Activated CD4-positive, alpha-beta T cell treated with anti-CD3 and anti-CD28 coated beads, Interleukin-2, amount 10 ng/mL, durations not matched to agents 24 days and 14 days (primary cell): ENCODE results near the gene HSF2. TPM values are rescaled to one million over a fixed set of nuclear protein-coding genes. Genes with fewer than 3 reads are reported as not detected.

Experiments
- DNase-seq: peaks from one replicate; pipeline ENCODE4 v3.0.0; 2022
- H3K27ac Mint-ChIP-seq: one replicate; pipeline ENCODE4 v1.8.0; 2022; ENCODE audit warnings: mild to moderate bottlenecking, mixed read lengths
- H3K27me3 Mint-ChIP-seq: one replicate; pipeline ENCODE4 v1.8.0; 2022; ENCODE audit warnings: mixed read lengths
- H3K36me3 Mint-ChIP-seq: one replicate; pipeline ENCODE4 v1.8.0; 2022; ENCODE audit warnings: low read depth, mild to moderate bottlenecking, mixed read lengths
- H3K4me1 Mint-ChIP-seq: one replicate; pipeline ENCODE4 v1.8.0; 2021; ENCODE audit warnings: mixed read lengths
- H3K4me3 Mint-ChIP-seq: one replicate; pipeline ENCODE4 v1.8.0; 2022; ENCODE audit warnings: mild to moderate bottlenecking, moderate library complexity, mixed read lengths
- H3K9me3 Mint-ChIP-seq: one replicate; pipeline ENCODE4 v1.8.0; 2021; ENCODE audit warnings: mixed read lengths
- intact Hi-C: fragments of 100-400 bp; cut with micrococcal nuclease; formaldehyde crosslinking; loops from one replicate; pipeline ENCODE4 v1.15.1; 2023
- total RNA-seq: library from RNA; stranded (reverse); gene quantifications from 2 replicates; pipeline ENCODE4 v1.2.3, GENCODE V29; 2022

The HSF2 gene, protein sequence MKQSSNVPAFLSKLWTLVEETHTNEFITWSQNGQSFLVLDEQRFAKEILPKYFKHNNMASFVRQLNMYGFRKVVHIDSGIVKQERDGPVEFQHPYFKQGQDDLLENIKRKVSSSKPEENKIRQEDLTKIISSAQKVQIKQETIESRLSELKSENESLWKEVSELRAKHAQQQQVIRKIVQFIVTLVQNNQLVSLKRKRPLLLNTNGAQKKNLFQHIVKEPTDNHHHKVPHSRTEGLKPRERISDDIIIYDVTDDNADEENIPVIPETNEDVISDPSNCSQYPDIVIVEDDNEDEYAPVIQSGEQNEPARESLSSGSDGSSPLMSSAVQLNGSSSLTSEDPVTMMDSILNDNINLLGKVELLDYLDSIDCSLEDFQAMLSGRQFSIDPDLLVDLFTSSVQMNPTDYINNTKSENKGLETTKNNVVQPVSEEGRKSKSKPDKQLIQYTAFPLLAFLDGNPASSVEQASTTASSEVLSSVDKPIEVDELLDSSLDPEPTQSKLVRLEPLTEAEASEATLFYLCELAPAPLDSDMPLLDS
- total RNA-seq, result 15.3 and 16.1 TPM in 2 replicates

DNA sequence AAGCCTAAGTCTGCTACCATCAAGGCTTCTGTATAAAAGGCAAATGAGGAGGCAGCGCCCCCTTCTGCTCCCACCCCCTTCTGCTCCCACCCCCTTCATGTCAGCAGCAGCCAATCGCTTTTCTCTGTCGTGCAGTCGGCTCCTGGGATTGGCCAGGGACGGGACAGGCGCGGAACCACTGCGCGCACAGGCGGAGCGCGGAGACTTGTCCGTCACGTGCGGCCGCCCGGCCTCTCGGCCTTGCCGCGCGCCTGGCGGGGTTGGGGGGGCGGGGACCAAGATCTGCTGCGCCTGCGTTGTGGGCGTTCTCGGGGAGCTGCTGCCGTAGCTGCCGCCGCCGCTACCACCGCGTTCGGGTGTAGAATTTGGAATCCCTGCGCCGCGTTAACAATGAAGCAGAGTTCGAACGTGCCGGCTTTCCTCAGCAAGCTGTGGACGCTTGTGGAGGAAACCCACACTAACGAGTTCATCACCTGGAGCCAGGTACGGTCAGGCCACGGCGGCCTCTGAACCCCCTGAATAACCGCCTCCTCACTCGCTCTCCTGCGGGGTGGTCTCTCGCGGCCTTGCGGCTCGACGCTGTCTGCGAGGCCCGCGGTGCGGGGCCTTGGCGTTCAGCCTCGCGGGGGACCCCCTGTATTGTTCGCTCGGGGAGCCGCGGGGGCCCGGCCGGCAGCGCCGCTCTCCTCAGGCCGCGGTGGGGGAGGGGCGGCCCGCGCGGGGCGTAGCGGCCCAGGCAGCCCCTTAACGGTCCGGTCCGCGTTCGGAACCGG is at the start of gene HSF2:
HSF2 (plus strand) TSS at position 305 of the 773 bp plus-strand sequence; CDS start at position 391, 86 bp downstream.
- peak within 1 kb of the TSS; percentile 99 for H3K4me3 Mint-ChIP-seq
- peak within 1 kb of the TSS; percentile 96 for H3K27ac Mint-ChIP-seq
- no peaks in the 10 kb centered on the region for H3K9me3 Mint-ChIP-seq
- no peaks in the 10 kb centered on the region for H3K27me3 Mint-ChIP-seq
- peaks cover 11% of the 10 kb centered on the region for H3K36me3 Mint-ChIP-seq
- DNase-seq, result peak; percentile 97
- intact Hi-C loops, result loop anchor here (1.0 to 10.0 kb wide), 7 partner anchors 9 to 1065 kb away; partner anchors contain the start of genes SERINC1 and TBC1D32
- peaks cover 31% of the 10 kb centered on the region for H3K4me1 Mint-ChIP-seq

GRCh38 chr6:122352981-122353664 is 46.3 kb upstream of the HSF2 start:
- H3K4me1 Mint-ChIP-seq, result no peaks in the 10 kb centered on the region

DNA sequence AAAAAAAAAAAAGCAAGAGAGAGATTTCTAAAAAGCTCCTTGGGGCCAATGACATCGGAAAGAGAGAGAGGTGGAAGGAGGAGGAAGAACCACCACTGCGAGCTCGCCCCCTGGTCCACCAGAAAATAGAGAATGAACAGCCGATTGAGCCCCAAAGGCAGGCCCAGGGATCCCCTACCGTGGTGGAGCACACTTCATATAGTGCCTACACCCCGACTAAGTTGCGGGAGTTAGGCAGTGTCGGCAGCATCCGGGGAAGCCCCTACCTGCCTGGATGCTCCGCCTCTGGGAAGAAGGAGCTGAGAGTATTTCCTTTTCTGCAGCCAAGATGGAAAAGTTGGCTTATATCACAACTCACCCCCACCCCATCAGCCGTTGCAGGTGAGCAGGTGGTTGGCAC is 38.6 kb upstream of the HSF2 start:
- Mint-ChIP-seq H3K4me3 (no peak overlapping the region), H3K27me3 (peaks cover 4% of the 10 kb centered on the region), H3K4me1 (no peaks in the 10 kb centered on the region), H3K27ac (no peak overlapping the region), H3K9me3 (no peaks in the 10 kb centered on the region), H3K36me3 (no peaks in the 10 kb centered on the region)
- intact Hi-C loops, result no loop called here
- no peak for DNase-seq

More at GRCh38 chr6:122352981-122353664, 46.3 kb upstream of the HSF2 start:
- no peak for DNase-seq
- intact Hi-C loops, result no loop called here
- peaks cover 13% of the 10 kb centered on the region for H3K27me3 Mint-ChIP-seq
- H3K9me3 Mint-ChIP-seq, result no peaks in the 10 kb centered on the region
- no peaks in the 10 kb centered on the region for H3K36me3 Mint-ChIP-seq
- no peak overlapping the region for H3K4me3 Mint-ChIP-seq
- H3K27ac Mint-ChIP-seq, result no peak overlapping the region

DNA sequence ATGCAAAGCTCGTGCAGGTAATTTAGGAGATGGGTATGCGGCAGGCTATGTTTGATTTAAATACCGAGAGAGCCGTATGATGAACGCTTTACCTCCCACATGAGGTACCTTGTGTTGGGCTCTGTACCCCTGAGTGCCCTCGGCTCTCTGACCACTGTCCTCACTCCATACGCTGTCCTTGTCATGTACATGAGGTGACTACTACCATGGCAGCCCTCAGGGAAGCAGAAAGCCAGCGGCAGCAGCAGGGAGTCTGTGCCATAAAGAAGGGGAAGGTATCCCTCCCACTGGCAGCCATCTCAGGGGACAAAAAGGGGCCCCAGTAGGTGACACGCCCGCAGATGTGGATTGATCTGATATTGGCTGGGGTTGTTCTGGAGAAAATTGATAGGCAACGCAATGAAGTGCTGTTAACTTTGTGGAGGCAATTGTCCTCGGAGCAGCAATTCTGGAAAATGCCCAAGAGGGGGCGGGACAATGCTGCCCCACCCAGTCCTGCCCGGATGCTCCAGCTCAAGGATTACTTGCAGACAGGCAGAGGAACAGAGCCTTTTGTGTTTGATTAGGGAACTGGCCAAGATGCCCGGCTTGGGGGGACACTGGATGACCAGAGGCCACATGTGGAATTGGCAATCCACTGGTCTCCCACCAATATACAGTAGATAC is 38.0 kb upstream of the HSF2 start:
- H3K27me3 Mint-ChIP-seq, result peaks cover 4% of the 10 kb centered on the region
- H3K4me1 Mint-ChIP-seq, result no peaks in the 10 kb centered on the region

GRCh38 chr6:122363769-122364483 is 35.5 kb upstream of the HSF2 start:
- Mint-ChIP-seq H3K27me3 (peaks cover 7% of the 10 kb centered on the region), H3K9me3 (no peaks in the 10 kb centered on the region), H3K4me1 (no peaks in the 10 kb centered on the region), H3K27ac (no peak overlapping the region), H3K36me3 (no peaks in the 10 kb centered on the region), H3K4me3 (no peak overlapping the region)
- DNase-seq, result no peak
- intact Hi-C loops, result no loop called here

More for the DNA sequence above, 38.0 kb upstream of the HSF2 start:
- DNase-seq, result no peak
- intact Hi-C loops, result no loop called here
- no peak overlapping the region for H3K27ac Mint-ChIP-seq
- H3K36me3 Mint-ChIP-seq, result no peaks in the 10 kb centered on the region
- no peaks in the 10 kb centered on the region for H3K9me3 Mint-ChIP-seq
- H3K4me3 Mint-ChIP-seq, result no peak overlapping the region

DNA sequence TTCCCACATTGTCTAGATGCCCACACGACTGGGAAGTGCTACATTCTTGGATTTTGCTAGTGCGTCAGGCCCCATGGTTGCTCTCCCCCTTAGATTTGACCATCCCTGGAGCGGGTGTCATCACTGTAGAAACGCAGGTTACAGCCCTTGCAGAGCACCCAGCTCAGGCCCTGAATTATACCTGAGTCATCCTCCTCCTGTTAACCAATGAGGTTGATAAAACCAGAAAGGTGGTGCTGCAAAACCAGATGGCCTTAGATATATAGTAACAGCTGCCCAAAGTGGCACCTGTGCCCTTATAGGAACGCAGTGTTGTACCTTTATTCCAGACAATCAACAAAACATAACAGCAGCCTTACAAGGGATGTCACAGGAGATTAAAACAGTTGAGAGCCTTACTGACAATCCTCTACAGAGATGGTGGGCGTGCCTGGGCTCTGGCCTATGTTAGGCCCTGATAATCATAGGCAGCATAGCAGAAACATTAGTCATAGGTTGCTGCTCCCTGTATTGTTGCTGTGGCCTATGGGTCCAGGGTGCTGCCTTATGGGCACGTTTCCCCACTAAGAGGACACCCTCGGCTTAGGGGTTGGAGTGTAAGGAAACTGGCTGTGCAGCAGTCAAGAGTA is 33.6 kb upstream of the HSF2 start:
- H3K27me3 Mint-ChIP-seq, result peaks cover 11% of the 10 kb centered on the region

DNA sequence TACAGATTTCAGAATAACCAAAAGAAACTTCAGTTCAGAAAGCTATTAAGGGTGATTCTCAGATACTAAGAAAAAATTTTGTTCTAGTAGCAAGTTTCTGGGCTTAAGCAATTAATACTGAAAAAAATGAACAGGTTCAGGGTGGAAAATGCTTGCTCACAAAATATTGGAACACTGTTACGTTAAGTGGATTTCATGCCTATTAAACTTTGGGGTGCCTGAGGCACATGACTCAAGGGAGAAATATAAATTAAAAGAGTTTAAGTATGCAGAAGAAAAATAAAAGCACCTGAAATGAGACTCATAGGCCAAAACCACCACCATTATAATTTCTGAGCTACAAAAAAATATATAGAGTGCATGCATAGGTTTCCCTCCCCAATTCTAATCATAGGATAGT is 32.3 kb upstream of the HSF2 start:
- Mint-ChIP-seq H3K9me3 (no peaks in the 10 kb centered on the region), H3K27ac (no peak overlapping the region), H3K4me1 (no peaks in the 10 kb centered on the region), H3K36me3 (no peaks in the 10 kb centered on the region), H3K27me3 (peaks cover 12% of the 10 kb centered on the region), H3K4me3 (no peak overlapping the region)
- no peak for DNase-seq
- intact Hi-C loops, result no loop called here

More for the DNA sequence above, 33.6 kb upstream of the HSF2 start:
- intact Hi-C loops, result no loop called here
- DNase-seq, result no peak
- Mint-ChIP-seq H3K27ac (no peak overlapping the region), H3K36me3 (no peaks in the 10 kb centered on the region), H3K9me3 (no peaks in the 10 kb centered on the region), H3K4me3 (no peak overlapping the region), H3K4me1 (no peaks in the 10 kb centered on the region)

DNA sequence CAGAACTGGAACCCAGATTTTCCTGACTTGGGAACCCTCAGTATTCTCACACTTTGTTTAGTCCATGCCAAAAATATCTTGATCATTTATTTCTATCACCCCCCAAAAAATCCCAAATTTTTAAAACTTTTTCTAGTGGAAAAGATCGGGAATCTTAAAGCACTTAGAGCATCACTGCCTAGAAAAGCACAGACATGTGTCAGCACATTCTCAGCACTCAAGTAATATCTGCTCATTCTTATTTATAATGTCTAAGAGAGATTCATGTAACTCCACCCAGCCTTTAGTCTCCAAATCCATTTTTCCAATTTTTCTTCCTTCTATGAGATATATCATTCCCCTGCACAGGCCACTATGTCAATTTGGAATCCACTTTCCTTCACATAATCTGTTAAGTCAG is 29.9 kb upstream of the HSF2 start:
- Mint-ChIP-seq H3K27me3 (peaks cover 23% of the 10 kb centered on the region), H3K36me3 (no peaks in the 10 kb centered on the region), H3K27ac (no peak overlapping the region), H3K4me1 (no peaks in the 10 kb centered on the region), H3K9me3 (no peaks in the 10 kb centered on the region), H3K4me3 (no peak overlapping the region)
- intact Hi-C loops, result no loop called here
- no peak for DNase-seq

DNA sequence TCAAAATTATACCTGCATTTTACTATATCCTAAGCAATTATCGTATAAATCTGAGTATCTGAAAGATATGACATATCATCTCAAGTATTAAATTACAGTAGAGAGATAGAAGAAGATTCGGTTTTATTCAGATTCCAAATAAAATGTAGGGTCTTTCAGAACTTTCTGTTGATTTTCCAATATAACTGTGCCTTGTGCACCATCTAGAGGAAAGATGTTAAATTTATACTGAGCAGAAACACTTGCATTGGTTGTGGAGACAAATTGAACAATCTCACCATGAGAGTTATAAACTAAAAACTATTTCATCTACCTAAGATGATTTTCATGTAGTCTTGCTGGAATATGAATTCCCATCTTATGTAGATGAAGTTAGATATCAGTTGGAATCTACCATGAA is 26.8 kb upstream of the HSF2 start:
- Mint-ChIP-seq H3K27me3 (peaks cover 28% of the 10 kb centered on the region), H3K27ac (no peak overlapping the region), H3K36me3 (no peaks in the 10 kb centered on the region), H3K9me3 (no peaks in the 10 kb centered on the region), H3K4me3 (no peak overlapping the region), H3K4me1 (peaks cover 2% of the 10 kb centered on the region)
- DNase-seq, result no peak
- intact Hi-C loops, result no loop called here

GRCh38 chr6:122374307-122374706 is 25.1 kb upstream of the HSF2 start:
- intact Hi-C loops, result no loop called here
- no peaks in the 10 kb centered on the region for H3K9me3 Mint-ChIP-seq
- H3K27ac Mint-ChIP-seq, result no peak overlapping the region
- H3K36me3 Mint-ChIP-seq, result no peaks in the 10 kb centered on the region
- H3K27me3 Mint-ChIP-seq, result peaks cover 24% of the 10 kb centered on the region
- no peak for DNase-seq
- peaks cover 2% of the 10 kb centered on the region for H3K4me1 Mint-ChIP-seq
- no peak overlapping the region for H3K4me3 Mint-ChIP-seq

- Mint-ChIP-seq H3K4me1 (peaks cover 2% of the 10 kb centered on the region), H3K27me3 (peaks cover 32% of the 10 kb centered on the region), H3K9me3 (no peaks in the 10 kb centered on the region), H3K4me3 (no peak overlapping the region), H3K27ac (no peak overlapping the region), H3K36me3 (no peaks in the 10 kb centered on the region)
- DNase-seq, result no peak
- intact Hi-C loops, result no loop called here
These were observed 23.2 kb upstream of the HSF2 start for GRCh38 chr6:122376246-122376645.

DNA sequence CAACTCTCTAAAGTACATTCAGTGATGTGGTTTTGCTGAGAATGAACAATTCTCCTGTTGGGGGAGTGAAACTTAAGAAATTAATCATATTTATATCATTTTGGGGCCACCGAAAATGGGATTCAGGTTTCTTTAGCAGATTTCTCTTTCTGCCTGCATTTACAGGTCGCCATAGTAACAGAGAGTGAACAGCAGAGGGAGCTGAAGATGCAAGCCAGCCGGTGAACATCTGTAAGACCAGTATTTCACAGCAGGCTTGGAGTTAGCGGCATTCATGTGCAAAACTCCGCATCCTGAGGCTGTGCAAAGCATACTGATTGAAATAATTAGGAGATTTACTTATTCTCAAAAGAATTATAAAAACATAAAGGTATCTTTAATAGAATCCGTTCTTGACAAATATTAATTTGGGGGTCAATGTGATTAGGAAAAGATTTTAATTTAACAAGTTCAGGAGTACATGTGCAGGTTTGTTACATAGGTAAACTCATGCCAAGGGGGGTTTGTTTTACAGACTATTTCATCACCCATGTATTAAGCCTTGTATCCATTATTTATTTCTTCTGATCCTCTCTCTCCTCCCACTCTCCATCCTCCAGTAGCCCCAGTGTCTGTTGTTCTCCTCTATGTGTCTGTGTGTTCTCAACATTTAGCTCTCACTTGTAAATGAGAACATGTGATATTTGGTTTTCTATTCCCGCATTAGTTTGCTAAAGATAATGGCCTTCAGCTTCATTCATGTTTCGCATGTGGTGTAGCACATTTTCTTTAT is 17.8 kb upstream of the HSF2 start:
- H3K36me3 Mint-ChIP-seq, result no peaks in the 10 kb centered on the region
- H3K27me3 Mint-ChIP-seq, result peaks cover 28% of the 10 kb centered on the region
- no peak overlapping the region for H3K4me3 Mint-ChIP-seq
- no peaks in the 10 kb centered on the region for H3K9me3 Mint-ChIP-seq
- intact Hi-C loops, result loop anchor here (1.0 to 2.0 kb wide), 3 partner anchors 17 to 149 kb away; partner anchors contain the start of genes HSF2 and SERINC1
- DNase-seq, result peak; percentile 87
- H3K4me1 Mint-ChIP-seq, result peaks cover 2% of the 10 kb centered on the region
- no peak overlapping the region for H3K27ac Mint-ChIP-seq
